Measurements from ENCODE around the gene SGF29. TPM values are rescaled to one million over a fixed set of nuclear protein-coding genes. Genes with fewer than 3 reads are reported as not detected.

SGF29 gene
- 8.4 and 13.9 TPM in 2 replicates for total RNA-seq

GRCh38 chr16:28553776-28554633 lies at the start of gene SGF29:
SGF29 (plus strand) TSS chr16:28553920; CDS start chr16:28581070, 27,150 bp downstream.

GRCh38 chr16:28538733-28539596 lies 14.8 kb upstream of the SGF29 start, which contains the start of gene NUPR1:
NUPR1 (minus strand) TSS chr16:28538974; CDS start chr16:28538907, 67 bp downstream.

GRCh38 chr16:28596840-28597691 lies 43.3 kb downstream of the SGF29 start, which contains the start of gene SULT1A2:
SULT1A2 (minus strand) TSS chr16:28597050; CDS start chr16:28595930, 1,120 bp downstream.

GRCh38 chr16:28609631-28610594 lies 56.2 kb downstream of the SGF29 start, which contains the start of gene SULT1A1:
SULT1A1 (minus strand) TSS chr16:28610044; CDS start chr16:28608855, 1,189 bp downstream.

GRCh38 chr16:28637765-28638164 lies 84.0 kb downstream of the SGF29 start, which contains the start of gene NPIPB8:
NPIPB8 (plus strand) TSS chr16:28638065; CDS start chr16:28638361, 296 bp downstream.

Other genes with a start within 250 kb of the SGF29 start
- gene NPIPB6, start 190.4 kb upstream of the SGF29 start, total RNA-seq: 0.18 and 0.81 TPM in 2 replicates
- 104 and 153 TPM in 2 replicates for gene EIF3CL, start 150.1 kb upstream of the SGF29 start, total RNA-seq
- gene NPIPB7, start 81.6 kb upstream of the SGF29 start, total RNA-seq: not detected in 2 replicates
- gene CLN3, start 61.8 kb upstream of the SGF29 start, total RNA-seq: 12.6 and 24.6 TPM in 2 replicates
- not detected in 2 replicates for gene APOBR, start 59.3 kb upstream of the SGF29 start, total RNA-seq
- gene IL27, start 47.1 kb upstream of the SGF29 start, total RNA-seq: not detected in 2 replicates
- 19.1 and 57.4 TPM in 2 replicates for gene NUPR1, start 14.9 kb upstream of the SGF29 start, total RNA-seq
- 4.7 and 5.5 TPM in 2 replicates for gene SULT1A2, start 43.1 kb downstream of the SGF29 start, total RNA-seq
- 42.8 and 48.0 TPM in 2 replicates for gene SULT1A1, start 56.1 kb downstream of the SGF29 start, total RNA-seq
- not detected in 2 replicates for gene NPIPB8, start 84.1 kb downstream of the SGF29 start, total RNA-seq
- gene EIF3C, start 157.5 kb downstream of the SGF29 start, total RNA-seq: 156 and 183 TPM in 2 replicates
- not detected in 2 replicates for gene NPIPB9, start 197.9 kb downstream of the SGF29 start, total RNA-seq

All from cardiac atrium fibroblast (primary cell).